ENCODE measurements around the gene CLEC2L.

DNA sequence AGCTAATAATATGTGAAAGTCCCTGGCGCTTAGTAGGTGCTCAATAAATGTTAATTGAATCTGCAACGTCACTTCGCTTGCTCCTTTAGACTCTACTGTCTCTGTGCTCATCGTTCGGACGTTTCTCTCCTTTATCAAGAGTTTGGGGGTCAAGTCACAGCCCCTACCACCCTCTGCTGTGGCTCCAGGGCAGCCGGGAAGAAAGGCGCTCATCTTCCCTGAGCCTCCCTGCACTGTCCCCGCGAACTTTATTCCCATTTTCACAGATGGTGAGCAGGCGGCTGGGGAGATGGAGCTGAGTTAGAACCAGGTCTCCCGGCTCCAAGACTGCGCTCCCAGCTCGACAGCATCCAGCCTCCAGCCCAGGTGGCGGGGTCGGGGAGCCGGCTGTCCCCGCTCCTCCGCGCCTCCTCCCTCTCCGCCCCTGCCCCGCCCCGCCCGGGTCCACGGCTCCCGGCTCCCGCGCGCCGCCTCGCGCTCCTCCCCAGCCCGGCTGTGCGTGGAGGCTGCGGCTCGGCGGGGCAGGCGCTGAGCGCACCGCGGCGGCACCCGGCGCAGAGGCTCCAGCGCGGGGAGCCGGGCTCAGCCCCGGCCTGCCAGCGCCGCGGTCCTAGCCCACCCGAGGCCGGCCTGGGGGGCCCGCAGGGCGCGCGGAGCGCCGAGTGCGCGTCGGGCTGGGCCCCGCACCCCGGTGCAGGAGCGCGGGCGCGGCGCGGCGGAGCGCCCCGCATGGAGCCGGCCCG is at the start of gene CLEC2L:
- TF ChIP-seq GLIS3 (CRISPR knock-in tag; IDR thresholded peaks at IDR 0.05) = no peak
- no peak for TF ChIP-seq SNAI2 (CRISPR knock-in tag; IDR thresholded peaks at IDR 0.05)
- no peak for TF ChIP-seq ISL1 (CRISPR knock-in tag; IDR thresholded peaks at IDR 0.05)
